ENCODE measurements around the gene RAD51D.

- TF ChIP-seq CTCF (IDR thresholded peaks at IDR 0.05) (no peak), POLR2A (IDR thresholded peaks at IDR 0.05) (no peak)
These were observed 44.2 kb upstream of the RAD51D start for GRCh38 chr17:35163886-35164285.
